ENCODE results near the gene CANT1.
A peak's percentile ranks its signal among the peaks of the same experiment; 100 is the strongest.

CANT1 gene

DNA sequence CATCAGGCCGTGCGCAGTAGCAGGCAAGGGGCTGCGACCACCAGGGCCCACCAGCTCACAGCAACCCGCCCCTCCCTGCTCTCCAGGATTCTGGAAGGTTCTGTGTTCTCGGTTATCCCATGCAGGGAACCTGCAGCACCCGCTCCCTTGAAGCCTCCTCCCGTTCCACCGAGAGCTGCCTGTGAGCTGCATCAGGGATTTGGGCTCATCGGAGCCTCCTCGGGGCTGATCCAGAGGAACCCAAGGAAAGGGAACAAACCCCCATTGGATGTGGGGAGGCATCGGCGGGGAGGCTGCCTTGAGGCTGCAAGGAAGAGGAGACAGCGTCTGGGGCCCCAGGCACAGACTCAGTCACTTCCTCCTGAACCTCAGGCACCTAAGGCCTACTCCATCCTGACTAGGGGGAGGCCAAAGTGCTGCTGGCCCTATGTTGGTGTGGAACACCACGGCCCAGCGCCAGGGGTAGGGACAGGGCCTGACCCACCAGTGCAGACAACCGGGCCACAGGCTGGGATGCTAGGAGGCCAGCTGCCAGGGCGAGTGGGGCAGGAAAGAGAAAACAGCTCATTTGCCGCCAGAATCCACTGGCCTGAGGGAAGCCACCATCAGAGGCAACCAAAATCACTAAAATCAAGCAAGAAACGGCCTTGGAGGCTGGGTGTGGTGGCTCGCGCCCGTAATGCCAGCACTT lies 15.4 kb downstream of the CANT1 start:
- DNase-seq = no peak

- peak; percentile 19 for DNase-seq
Measured at GRCh38 chr17:78993241-78993956, 16.2 kb downstream of the CANT1 start.

- no peak for DNase-seq
Measured at GRCh38 chr17:78992542-78993212, 16.9 kb downstream of the CANT1 start.

- no peak for DNase-seq
Measured at GRCh38 chr17:78991906-78992532, 17.5 kb downstream of the CANT1 start.

- DNase-seq = no peak
Measured at GRCh38 chr17:78991017-78991738, 18.4 kb downstream of the CANT1 start.

- no peak for DNase-seq
Measured at GRCh38 chr17:78990349-78991016, 19.1 kb downstream of the CANT1 start.

DNA sequence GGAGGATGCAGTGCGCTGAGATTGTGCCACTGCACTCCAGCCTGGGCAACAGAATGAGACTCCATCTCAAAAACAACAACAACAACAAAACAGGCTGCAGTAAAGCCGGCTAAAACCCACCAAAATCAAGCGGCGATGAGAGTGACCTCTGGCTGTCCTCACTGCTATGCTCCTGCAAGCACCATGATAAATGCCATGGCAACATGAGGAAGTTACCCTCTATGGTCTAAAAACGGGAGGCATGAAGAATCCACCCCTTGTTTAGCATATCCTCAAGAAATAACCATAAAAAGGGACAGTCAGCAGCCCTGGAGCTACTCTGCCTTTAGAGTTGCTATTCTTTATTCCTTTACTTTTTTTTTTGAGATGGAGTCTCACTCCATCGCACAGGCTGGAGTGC lies 21.4 kb downstream of the CANT1 start:
- no peak for DNase-seq

- DNase-seq = peak; percentile 56
Measured at GRCh38 chr17:78986649-78987328, 22.8 kb downstream of the CANT1 start.

GRCh38 chr17:78986048-78986648 lies 23.4 kb downstream of the CANT1 start:
- DNase-seq = no peak

GRCh38 chr17:78985395-78985794 lies 24.2 kb downstream of the CANT1 start:
- no peak for DNase-seq

DNA sequence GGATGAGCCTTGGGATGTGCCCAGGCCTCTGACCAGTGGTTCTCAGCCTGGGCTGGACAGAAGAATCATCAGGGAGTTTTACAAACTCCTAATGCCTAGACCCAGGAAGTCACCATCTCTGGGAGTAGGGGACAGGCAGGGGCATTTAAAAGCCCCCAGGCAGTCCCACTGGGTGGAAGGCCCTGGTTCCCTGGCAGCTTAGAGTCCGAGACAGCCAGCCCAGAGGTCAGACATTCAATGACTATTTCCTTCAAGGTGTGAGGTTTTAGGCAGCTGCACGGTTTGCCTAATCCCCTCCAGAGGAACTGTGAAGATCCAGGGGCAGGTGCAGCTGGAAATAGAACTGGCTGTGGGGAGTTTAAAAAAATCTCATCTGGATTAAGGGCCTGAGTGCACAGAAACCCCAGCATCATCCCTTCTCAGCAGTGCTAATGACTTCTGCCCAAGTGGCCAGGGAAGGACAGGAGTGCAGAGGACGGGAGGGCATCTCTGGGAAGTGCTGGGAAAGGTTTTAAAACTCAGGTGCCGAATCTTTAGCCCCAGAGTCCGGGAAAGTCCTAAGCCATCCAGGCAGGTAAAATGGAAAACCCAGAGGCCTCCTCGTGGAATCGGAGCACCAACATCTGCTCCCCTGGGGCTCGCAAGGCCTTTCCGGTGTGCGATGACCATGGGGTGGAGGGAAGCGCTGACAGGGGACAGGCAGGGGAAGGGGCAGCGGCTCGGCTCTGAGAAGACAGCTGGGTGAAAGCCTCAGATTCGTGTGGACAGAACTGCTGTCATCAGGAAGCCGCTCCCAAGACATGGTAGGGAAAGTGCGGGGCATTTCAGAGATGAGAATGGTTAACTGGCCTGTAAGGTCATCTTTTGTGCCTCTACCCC lies 28.3 kb downstream of the CANT1 start:
- DNase-seq = no peak

GRCh38 chr17:78980624-78980972 lies 29.0 kb downstream of the CANT1 start:
- DNase-seq = no peak

DNA sequence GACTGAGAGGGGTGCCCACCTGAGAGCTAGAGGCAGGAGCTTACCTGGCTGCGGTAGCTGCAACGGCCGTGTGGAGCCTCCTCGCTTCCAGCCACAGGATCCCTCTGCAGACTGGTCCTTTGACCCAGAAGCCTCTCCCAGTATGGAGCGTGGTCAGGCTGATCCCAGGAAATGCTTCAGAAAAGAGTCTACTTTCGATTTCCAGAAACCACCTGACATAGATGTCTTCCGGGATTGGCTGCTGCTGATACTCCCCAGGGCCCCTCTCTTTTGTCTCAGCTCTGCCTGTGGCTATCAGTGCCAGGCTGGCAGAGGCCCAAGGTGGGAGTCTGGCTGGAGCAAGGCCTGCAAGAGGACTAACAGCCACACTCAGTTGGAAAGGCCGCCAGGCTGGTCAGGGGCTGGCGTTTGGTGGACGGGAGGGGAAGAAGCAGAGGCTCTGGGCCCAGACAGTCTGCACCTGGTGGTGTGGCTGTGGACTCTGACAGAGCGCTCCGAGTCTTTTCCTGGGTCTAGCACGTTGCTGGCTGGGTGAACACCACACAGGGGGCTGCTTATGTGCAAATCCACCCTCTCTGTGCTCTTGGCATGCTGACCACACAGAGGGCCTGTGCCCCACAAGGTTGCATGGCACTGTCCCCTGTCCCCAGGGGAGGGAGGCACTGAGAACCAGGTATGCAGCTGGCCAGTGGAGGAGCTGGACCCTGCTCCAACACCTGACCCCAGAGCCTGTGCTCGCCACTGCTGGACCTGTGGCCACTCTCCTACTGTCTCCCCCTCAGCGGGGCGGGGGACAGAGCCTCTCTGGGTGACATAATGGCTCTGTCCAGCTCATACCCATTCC lies 29.6 kb downstream of the CANT1 start, which contains the start of gene LGALS3BP:
Gene LGALS3BP, minus strand, starts transcription at position 144 of the 844 bp plus-strand sequence. CDS start 2,732 bp downstream, outside the sequence.
- peak; percentile 66 for DNase-seq

DNA sequence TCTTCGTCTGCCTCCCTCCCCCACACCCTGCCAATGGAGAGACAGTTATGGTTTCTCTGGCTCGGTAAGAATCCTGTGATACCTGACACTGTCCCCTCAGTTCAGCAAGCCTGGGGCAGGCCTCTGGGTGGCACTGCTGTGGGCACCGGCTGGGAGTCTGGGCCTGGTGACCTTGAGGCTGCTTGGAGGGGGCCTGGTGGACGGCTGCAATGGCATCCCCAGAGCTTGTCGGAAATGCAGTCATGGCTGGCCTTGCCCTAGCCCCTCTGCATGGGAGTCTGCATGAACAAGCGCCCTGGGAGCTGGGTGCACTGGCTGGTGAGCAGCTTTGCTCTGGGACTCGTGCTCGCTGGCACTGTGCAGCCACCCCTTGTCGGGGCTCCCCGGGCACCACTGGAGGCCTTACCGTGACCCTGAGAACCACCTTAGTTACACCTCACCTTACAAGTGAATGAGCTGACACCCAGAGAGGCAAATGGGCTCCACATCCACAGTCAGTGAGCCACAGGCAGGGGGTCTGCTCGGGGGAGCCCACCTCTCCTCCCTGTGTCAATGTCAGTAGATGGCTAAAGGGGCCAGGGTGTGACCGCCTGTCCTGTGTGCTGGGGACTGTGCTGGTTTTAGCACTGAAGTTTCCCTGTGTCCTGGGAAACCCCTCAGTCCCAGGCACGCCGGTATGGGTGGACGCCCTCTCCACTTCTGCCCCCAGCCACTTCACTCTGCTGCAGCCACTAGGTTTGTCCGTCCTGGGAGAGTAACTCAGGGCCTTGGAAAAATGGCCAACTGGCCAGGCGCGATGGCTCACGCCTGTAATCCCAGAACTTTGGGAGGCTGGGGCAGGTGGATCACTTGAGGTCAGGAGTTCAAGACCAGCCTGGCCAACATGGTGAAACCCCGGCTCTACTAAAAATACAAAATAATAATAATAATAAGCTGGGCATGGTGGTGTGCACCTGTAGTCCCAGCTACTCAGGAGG lies 31.3 kb downstream of the CANT1 start:
- DNase-seq = no peak

- DNase-seq = no peak
Measured at GRCh38 chr17:78977681-78977943, 32.0 kb downstream of the CANT1 start.

- no peak for DNase-seq
Measured at GRCh38 chr17:78976907-78977680, 32.5 kb downstream of the CANT1 start.

Data from fibroblast of skin of right quadriceps (primary cell).